HCEC 1CT (cell line): ENCODE results near the gene PARD3B.
A peak's percentile ranks its signal among the peaks of the same experiment; 100 is the strongest.

Experiments
- DNase-seq: peaks from one replicate; pipeline ENCODE4 v3.0.0-alpha.2; 2017

The PARD3B gene

DNA sequence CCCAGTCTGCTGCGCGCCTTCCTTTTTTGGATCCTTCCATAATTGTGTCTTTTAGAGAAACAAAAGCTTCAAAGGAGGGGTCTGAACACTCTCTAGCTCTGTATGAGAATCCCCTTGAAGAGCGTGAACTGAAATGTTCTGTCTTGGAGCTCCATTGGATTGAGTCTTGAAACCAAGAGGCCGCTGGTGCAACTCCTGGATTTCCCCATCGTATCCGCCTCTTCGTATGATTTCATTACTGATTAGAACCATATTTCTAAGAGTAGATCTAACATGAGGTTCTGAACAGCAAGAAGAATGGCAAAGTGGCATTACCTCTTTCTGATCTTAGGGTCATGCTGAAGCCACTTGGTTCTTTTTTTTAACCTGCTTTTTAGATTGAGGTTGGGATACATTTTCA lies 1105.7 kb downstream of the PARD3B start:
- no peak for DNase-seq

- no peak for DNase-seq
Observed at GRCh38 chr2:205651719-205652118, 1106.4 kb downstream of the PARD3B start.

DNA sequence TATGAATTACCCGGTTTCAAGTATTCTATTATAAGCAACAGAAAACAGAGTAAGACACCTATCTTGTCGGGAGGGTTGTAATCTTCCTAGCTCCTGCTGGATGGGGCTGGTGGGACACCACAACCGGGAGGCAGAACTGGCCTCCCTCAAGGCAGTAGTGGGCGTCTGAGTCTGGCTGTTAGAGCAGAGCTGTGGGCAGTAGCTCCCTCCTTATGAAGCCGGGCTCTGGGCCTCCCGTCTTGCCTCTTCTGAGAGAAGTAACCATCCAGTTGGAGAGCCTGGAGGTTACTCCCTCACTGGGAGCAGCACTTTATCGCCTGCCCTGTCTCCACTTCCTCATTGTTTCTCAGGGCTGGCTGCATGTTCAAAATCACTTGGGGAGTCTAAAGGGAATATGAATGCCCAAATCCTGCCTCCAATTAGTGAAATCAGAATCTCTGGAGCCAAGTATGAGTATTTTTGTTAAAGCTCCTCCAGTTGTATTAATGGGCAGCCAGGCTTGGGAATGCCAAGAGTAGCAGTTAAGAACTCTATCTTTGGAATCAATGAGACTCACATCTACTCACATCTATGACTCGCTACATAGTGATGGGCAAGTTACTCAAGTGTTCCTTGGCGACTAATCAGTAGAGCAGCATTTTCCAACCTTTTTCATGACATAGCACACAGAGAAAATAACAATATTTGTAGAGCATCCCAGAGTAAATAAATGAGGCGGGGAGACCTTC lies 1109.8 kb downstream of the PARD3B start:
- DNase-seq, result peak; percentile 83

GRCh38 chr2:205655779-205656456 lies 1110.6 kb downstream of the PARD3B start:
- no peak for DNase-seq

DNA sequence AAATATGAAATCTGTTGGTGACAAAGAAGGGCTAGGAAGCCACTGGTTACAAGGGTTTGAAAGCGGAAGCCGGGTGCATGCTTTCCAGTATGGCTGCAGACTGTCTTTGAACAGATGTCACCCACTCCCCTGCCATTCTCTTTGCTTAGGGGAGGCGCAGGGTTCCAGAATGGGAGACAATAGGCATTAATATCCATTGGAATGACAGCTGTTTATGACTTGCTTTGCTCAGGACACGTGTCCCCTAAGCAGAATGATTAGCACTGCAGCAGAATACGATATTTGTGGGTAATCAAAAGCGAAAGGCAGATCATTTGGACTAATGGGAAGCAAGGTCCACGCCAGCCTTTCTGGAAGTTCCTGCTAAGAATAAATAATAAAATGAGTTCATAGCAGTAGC lies 1111.2 kb downstream of the PARD3B start:
- DNase-seq, result no peak

DNA sequence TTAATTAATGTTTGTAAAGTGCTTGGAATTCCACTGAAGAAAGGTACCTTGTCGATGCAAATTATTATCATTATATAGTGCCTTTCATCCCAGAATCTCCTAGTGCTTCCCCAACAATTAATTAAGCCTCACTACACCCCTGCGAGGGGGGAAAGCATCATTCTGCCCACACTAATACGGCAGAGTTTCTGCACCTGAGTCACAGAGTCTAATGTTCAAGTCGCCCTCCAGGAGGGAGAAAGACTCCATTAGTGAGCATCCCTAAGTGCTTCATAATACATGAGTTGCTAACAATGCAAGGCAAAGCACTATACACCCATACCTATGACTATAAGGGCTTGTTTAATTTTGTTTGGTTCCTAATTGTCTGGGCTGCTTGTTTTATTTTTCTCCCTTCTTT lies 1111.7 kb downstream of the PARD3B start:
- DNase-seq, result no peak

- peak; percentile 71 for DNase-seq
Observed at GRCh38 chr2:205657579-205657978, 1112.3 kb downstream of the PARD3B start.

GRCh38 chr2:205658068-205658467 lies 1112.8 kb downstream of the PARD3B start:
- DNase-seq, result no peak

DNA sequence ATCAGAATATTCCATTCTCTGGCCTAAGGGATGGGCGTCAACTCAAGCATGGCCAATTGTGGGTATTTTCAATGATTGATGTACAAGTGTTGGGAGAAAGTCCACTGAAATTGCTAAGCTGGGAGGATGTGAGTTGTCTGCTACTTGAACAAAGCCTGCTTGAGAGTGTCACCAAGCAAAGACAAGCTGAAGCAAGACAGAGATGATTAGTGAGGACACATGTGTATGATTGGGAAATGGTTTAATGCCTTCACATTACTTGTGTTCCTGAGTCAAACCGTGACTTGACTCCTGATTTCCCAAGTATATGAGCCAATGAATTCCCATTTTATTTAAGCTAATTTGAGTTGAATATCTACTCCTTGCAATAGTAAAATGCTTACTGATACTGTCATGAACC lies 1113.3 kb downstream of the PARD3B start:
- DNase-seq, result no peak

DNA sequence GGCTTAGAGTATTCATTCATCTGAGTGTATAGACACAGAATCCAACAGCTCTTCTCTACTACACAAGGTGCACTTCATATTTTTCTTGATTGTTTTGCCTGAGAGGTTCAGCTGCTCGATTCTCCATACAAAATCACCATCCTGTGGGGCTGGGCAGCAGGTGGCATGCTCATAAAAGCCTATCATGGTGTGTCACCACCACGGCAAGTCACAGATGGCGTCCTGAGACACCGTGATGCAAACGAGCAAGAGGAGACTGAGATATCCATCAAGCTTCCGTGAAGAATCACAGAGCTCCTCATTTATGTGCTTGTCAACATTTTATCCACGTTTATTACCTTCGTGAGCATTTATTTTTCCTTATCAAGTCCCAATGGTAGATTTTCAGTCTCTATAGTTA lies 1114.6 kb downstream of the PARD3B start:
- DNase-seq, result no peak

DNA sequence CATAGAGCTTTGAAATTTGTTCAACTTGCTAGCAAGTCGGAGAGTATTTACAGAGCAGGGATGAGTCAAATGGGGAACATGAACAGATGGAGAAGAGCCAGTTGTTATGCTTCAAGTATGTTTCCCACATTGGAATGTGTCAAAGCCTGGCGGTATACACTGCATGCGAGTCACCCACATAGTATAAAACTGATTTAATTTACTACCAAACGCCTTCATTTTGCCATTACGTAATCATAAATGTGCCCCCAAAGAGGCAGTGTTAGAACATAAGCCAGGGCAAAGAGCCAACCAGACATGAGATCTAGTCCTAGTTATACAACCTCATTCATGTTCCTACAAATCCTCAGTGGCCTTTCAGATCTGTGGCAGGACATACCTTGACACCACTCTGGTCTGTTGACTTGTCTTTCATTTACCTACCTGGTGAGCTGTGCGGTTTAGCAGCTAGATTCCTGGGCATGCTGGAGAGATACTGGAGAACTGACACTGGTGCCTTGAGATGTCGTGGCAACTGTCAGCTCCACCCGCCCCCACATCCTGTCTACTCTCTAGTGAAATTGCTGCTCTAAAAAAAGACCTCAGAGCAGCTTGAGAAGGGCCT lies 1115.3 kb downstream of the PARD3B start:
- DNase-seq, result peak; percentile 95

DNA sequence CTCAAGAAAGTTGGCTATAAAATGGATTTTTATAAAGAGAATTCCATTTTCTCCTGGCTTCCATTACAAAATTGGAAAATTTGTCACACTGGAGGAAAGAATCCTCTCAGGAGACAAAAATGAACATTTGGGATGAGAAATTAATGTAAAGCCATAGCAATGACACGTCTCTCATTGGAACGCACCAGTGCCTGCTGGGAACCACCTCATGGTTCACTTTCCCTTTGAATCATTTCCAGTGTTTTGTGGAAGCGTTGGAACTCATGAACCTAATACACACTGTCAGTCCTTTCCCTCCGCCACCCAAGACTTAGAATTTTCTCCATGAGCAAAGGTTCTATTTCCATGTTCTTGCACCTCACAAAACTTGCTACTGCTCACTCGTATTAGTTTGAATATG lies 1116.0 kb downstream of the PARD3B start:
- no peak for DNase-seq

DNA sequence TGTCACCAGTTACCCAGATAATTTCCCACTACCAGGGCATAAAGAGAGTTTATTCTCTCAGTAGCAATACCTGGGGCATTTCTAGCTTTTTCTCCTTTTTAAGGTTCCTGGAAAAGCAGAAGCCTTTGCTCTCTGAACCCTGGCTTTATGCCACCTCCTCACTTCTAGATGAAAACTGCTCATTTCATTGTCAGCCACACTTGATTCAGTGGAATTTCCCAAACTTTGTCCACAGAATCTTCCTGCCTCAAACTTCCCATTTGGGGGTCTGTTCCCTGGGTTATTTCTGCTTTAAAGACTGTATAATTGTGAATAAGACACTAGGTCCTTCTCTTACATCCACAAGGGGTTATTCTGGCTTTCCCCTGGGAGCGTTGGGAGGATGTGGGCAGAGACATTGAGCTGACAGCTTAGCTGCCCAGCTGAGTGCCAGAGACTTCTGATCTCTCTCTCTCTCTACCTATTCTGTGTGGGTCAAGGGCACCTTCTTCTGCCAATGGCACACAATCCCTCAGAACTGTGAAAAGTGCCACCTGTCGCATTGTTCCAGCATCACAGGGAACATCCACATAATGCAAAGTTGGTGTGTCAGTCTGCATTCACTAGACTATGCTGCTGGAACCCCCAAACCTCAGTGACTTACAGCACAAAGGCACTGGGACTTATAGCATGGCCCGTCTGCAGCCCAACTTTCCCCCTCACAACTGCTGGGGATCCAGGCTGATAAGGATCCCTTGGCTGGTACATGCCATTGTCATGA lies 1117.1 kb downstream of the PARD3B start:
- DNase-seq, result no peak

GRCh38 chr2:205665791-205666190 lies 1120.5 kb downstream of the PARD3B start:
- DNase-seq, result no peak
